ENCODE results near the gene PRDM13.
A peak's percentile ranks its signal among the peaks of the same experiment; 100 is the strongest.

PRDM13 gene

DNA sequence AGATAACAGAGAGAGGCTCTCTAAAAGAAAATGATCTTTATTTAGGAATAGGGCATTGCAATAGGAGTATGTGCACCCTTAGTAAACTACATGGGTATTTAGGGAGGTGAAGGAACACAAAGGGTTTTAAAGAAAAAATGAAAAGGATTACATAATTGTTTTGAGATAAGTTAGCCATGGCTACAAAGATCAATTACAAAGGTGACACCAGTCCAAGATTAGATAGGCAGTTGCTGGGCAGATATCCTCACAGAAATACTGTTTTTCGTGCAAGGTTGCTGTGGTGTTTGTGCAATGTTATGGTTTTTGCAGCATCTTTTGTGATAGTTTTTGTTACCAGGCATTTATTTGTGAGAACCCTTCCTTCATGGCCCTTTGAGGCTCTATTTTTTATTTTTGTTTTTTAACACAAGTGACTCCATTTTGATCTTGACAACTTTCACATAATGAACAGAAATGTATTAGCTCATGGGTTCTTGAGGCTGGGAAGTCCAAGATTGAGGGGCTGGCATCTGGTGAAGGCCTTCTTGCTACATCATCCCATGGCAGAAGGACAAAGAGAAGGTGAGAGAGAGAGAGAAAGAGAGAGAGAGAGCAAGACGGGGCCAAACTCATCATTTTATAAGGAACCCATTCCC lies 32.5 kb upstream of the PRDM13 start:
- H3K4me3 ChIP-seq (ENCODE audit: low read depth, low read length), result no peak overlapping the region
- no peak overlapping the region for H3K27ac ChIP-seq
- TF ChIP-seq, protein P1, sequence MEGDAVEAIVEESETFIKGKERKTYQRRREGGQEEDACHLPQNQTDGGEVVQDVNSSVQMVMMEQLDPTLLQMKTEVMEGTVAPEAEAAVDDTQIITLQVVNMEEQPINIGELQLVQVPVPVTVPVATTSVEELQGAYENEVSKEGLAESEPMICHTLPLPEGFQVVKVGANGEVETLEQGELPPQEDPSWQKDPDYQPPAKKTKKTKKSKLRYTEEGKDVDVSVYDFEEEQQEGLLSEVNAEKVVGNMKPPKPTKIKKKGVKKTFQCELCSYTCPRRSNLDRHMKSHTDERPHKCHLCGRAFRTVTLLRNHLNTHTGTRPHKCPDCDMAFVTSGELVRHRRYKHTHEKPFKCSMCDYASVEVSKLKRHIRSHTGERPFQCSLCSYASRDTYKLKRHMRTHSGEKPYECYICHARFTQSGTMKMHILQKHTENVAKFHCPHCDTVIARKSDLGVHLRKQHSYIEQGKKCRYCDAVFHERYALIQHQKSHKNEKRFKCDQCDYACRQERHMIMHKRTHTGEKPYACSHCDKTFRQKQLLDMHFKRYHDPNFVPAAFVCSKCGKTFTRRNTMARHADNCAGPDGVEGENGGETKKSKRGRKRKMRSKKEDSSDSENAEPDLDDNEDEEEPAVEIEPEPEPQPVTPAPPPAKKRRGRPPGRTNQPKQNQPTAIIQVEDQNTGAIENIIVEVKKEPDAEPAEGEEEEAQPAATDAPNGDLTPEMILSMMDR (IDR thresholded peaks at IDR 0.05; ENCODE audit: low read depth, low read length, missing control alignments), result no peak
- no peaks in the 10 kb centered on the region for H3K36me3 ChIP-seq (replicated peaks)
- no peaks in the 10 kb centered on the region for H3K27me3 ChIP-seq (replicated peaks)
- DNase-seq, result no peak
- in situ Hi-C loops (cut with HindIII; ENCODE audit: low pct_ligation_motif_present, low sequenced_read_pairs), result no loop called here

DNA sequence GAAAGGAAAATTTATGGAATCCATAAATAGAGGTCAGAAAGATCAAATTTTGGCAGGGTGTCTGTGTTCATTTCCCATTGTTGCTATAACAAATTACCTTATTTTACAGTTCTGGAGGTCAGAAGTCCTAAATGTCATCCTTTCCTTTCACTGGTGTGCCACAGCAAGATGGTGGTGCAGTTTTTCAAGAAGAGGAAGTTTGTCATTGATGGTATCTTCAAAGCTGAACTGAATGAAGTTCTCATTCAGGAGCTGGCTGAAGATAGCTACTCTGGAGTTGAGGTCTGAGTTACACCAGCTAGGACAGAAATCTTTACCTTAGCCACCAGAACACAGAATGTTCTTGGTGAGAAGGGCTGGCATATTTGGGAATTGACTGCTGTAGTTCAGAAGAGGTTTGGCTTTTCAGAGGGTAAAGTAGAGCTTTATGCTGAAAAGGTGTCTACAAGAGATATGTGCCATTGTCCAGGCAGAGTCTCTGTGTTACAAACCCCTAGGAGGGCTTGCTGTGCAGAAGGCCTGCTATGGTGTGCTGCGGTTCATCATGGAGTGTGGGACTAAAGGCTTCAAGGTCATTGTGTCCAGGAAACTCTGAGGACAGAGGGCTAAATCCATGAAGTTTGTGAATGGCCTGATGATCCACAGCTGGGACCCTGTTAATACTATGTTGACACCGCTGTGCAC lies 30.9 kb upstream of the PRDM13 start:
- Histone ChIP-seq H3K36me3 (replicated peaks) (no peaks in the 10 kb centered on the region), H3K27me3 (replicated peaks) (no peaks in the 10 kb centered on the region), H3K4me3 (ENCODE audit: low read depth, low read length) (no peak overlapping the region), H3K27ac (no peak overlapping the region)
- in situ Hi-C loops (cut with HindIII; ENCODE audit: low pct_ligation_motif_present, low sequenced_read_pairs), result no loop called here
- TF ChIP-seq, protein P1 (IDR thresholded peaks at IDR 0.05; ENCODE audit: low read depth, low read length, missing control alignments), result no peak
- no peak for DNase-seq

DNA sequence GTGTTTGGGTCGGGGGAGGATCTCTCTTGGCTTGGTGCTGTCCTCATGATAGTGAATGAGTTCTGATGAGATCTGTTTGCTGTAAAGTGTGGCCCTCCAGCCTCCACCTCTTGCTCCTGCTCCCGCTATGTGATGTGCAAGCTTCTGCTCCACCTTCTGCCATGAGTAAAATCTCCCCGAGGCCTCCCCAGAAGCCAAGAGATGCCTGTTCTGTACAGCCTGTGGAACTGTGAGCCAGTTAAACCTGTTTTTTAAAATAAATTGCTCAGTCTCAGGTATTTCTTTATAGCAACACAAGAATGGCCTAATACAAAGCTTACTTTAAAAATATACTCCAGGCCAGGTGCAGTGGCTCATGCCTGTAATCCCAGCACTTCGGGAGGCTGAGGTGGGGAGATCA lies 26.9 kb upstream of the PRDM13 start:
- TF ChIP-seq, protein P1 (IDR thresholded peaks at IDR 0.05; ENCODE audit: low read depth, low read length, missing control alignments), result no peak
- no peak for DNase-seq
- in situ Hi-C loops (cut with HindIII; ENCODE audit: low pct_ligation_motif_present, low sequenced_read_pairs), result no loop called here
- no peak overlapping the region for H3K4me3 ChIP-seq (ENCODE audit: low read depth, low read length)
- H3K27ac ChIP-seq, result no peak overlapping the region
- no peaks in the 10 kb centered on the region for H3K27me3 ChIP-seq (replicated peaks)
- H3K36me3 ChIP-seq (replicated peaks), result no peaks in the 10 kb centered on the region

DNA sequence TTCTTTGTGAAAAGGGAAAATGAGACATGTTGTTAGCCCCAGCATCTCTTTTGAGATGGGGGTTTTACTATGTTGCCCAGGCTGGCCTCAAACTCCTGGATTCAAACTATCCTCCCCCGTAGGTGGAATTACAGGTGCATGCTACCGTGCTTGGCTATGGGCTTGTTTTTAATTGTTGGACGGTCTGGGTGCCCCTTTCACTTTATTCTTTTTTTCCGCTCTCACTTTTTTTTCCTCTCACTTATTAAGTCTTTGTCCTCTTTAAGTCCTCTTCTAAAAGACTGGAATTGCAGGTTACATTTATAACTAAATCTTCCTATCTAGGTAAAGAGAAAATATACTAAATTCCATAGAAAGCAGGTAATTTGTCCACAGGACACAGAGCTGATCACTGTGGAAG lies 18.8 kb upstream of the PRDM13 start:
- Histone ChIP-seq H3K27ac (no peak overlapping the region), H3K4me3 (ENCODE audit: low read depth, low read length) (no peak overlapping the region), H3K27me3 (replicated peaks) (peaks cover 58% of the 10 kb centered on the region), H3K36me3 (replicated peaks) (no peaks in the 10 kb centered on the region)
- in situ Hi-C loops (cut with HindIII; ENCODE audit: low pct_ligation_motif_present, low sequenced_read_pairs), result no loop called here
- DNase-seq, result no peak
- TF ChIP-seq, protein P1 (IDR thresholded peaks at IDR 0.05; ENCODE audit: low read depth, low read length, missing control alignments), result no peak

DNA sequence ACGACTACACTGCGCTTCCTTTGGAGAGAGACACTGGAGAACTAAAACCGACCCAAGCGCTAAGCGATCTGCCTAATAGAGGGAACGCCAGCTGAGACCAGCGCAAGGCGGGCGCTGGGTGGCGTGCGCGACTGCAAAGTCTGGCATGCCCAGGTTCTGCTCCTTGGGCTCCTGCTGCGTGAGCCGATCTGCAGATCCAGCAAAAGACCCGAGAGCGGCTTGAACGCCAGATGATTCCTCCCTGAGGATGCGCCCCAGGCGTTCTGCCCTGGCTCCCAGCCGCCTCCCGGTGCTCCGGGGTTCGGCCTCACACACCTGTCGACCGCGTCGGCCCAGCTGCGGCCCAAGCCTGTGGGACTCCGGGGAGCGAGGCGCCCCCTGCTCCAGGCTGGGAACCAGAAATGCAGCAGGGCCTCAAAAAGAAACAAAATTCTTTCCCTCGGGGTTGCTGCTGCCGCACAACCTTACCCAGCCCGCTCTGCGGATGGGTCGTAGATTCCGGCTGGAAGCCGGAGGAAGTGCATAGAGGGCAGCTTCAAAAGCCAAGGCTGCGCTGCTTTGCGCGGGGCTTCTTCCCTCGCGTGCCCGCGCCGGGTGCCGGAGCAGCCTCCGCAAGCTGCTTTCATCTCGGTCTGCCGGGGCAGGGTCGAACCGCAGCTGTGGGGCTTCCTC lies 17.9 kb upstream of the PRDM13 start:
- Histone ChIP-seq H3K27me3 (replicated peaks) (peaks cover 65% of the 10 kb centered on the region), H3K27ac (no peak overlapping the region), H3K4me3 (ENCODE audit: low read depth, low read length) (peak overlapping the region; percentile 42), H3K36me3 (replicated peaks) (no peaks in the 10 kb centered on the region)
- in situ Hi-C loops (cut with HindIII; ENCODE audit: low pct_ligation_motif_present, low sequenced_read_pairs), result no loop called here
- TF ChIP-seq, protein P1 (IDR thresholded peaks at IDR 0.05; ENCODE audit: low read depth, low read length, missing control alignments), result peak; percentile 67
- peak; percentile 36 for DNase-seq

Data from brain microvascular endothelial cell (primary cell).